ENCODE data around the gene ADAMTS2.

ADAMTS2 gene

GRCh38 chr5:179318221-179318955, 26.9 kb downstream of the ADAMTS2 start:
- Mint-ChIP-seq H3K27me3 (ENCODE audit: low read depth, poor library complexity) (peaks cover 10% of the 10 kb centered on the region), H3K4me3 (peak overlapping the region; percentile 32), H3K9me3 (peaks cover 9% of the 10 kb centered on the region), H3K27ac (no peak overlapping the region), H3K36me3 (ENCODE audit: low read depth) (peaks cover 9% of the 10 kb centered on the region), H3K4me1 (peaks cover 88% of the 10 kb centered on the region)
- peak; percentile 61 for DNase-seq
- TF ChIP-seq CTCF (IDR thresholded peaks at IDR 0.05) = no peak

- peaks cover 11% of the 10 kb centered on the region for H3K9me3 Mint-ChIP-seq
- H3K27me3 Mint-ChIP-seq (ENCODE audit: low read depth, poor library complexity) = peaks cover 10% of the 10 kb centered on the region
- no peak for DNase-seq
- peaks cover 84% of the 10 kb centered on the region for H3K4me1 Mint-ChIP-seq
- peak overlapping the region; percentile 31 for H3K27ac Mint-ChIP-seq
- peaks cover 9% of the 10 kb centered on the region for H3K36me3 Mint-ChIP-seq (ENCODE audit: low read depth)
- TF ChIP-seq CTCF (IDR thresholded peaks at IDR 0.05) = no peak
- peak overlapping the region; percentile 60 for H3K4me3 Mint-ChIP-seq
Measured at GRCh38 chr5:179317411-179318220, 27.6 kb downstream of the ADAMTS2 start.

GRCh38 chr5:179316982-179317381, 28.3 kb downstream of the ADAMTS2 start:
- TF ChIP-seq CTCF (IDR thresholded peaks at IDR 0.05) = no peak
- Mint-ChIP-seq H3K36me3 (ENCODE audit: low read depth) (peaks cover 9% of the 10 kb centered on the region), H3K27me3 (ENCODE audit: low read depth, poor library complexity) (peaks cover 10% of the 10 kb centered on the region), H3K9me3 (peaks cover 17% of the 10 kb centered on the region), H3K4me1 (peaks cover 84% of the 10 kb centered on the region), H3K27ac (peak overlapping the region; percentile 31), H3K4me3 (peak overlapping the region; percentile 28)
- no peak for DNase-seq

GRCh38 chr5:179316111-179316551, 29.1 kb downstream of the ADAMTS2 start:
- Mint-ChIP-seq H3K27ac (peak overlapping the region; percentile 81), H3K9me3 (peaks cover 20% of the 10 kb centered on the region), H3K36me3 (ENCODE audit: low read depth) (peaks cover 9% of the 10 kb centered on the region), H3K27me3 (ENCODE audit: low read depth, poor library complexity) (peaks cover 5% of the 10 kb centered on the region), H3K4me1 (peaks cover 84% of the 10 kb centered on the region), H3K4me3 (peak overlapping the region; percentile 21)
- no peak for DNase-seq
- TF ChIP-seq CTCF (IDR thresholded peaks at IDR 0.05) = no peak

GRCh38 chr5:179315356-179315890, 29.8 kb downstream of the ADAMTS2 start:
- Mint-ChIP-seq H3K27ac (peak overlapping the region; percentile 81), H3K4me3 (peak overlapping the region; percentile 21)

More at GRCh38 chr5:179315356-179315890, 29.8 kb downstream of the ADAMTS2 start:
- Mint-ChIP-seq H3K4me1 (peaks cover 78% of the 10 kb centered on the region), H3K9me3 (peaks cover 20% of the 10 kb centered on the region), H3K27me3 (ENCODE audit: low read depth, poor library complexity) (no peaks in the 10 kb centered on the region), H3K36me3 (ENCODE audit: low read depth) (peaks cover 9% of the 10 kb centered on the region)
- TF ChIP-seq CTCF (IDR thresholded peaks at IDR 0.05) = no peak
- DNase-seq = no peak
